Measurements from ENCODE around the gene IGSF9. TPM values are rescaled to one million over a fixed set of nuclear protein-coding genes. Genes with fewer than 3 reads are reported as not detected.

IGSF9 gene
- total RNA-seq, 1 experiment from 2014 or later: 0.44 TPM

GRCh38 chr1:159917533-159918351 is 27.7 kb downstream of the IGSF9 start:
- no TSS peak for BruUV-seq (replicated peaks)
- intact Hi-C loops (cut with micrococcal nuclease): no loop called here
- Mint-ChIP-seq H3K4me3 (ENCODE audit: unreplicated experiment) (no peak overlapping the region), H3K9me3 (ENCODE audit: unreplicated experiment) (no peaks in the 10 kb centered on the region), H3K27me3 (ENCODE audit: insufficient read depth, unreplicated experiment) (no peaks in the 10 kb centered on the region), H3K4me1 (ENCODE audit: insufficient read depth, unreplicated experiment) (peaks cover 67% of the 10 kb centered on the region), H3K27ac (ENCODE audit: low read depth, unreplicated experiment) (peak overlapping the region; percentile 92), H3K36me3 (ENCODE audit: insufficient read depth, unreplicated experiment) (peaks cover 61% of the 10 kb centered on the region)
- CTCF ChIA-PET: interaction anchor here (1.1 to 52.4 kb wide), 5 partner anchors 11 to 129 kb away, joined by 3 to 1675 read pairs (median 5); no protein-coding TSS in a partner anchor
- TF ChIP-seq, protein P1, sequence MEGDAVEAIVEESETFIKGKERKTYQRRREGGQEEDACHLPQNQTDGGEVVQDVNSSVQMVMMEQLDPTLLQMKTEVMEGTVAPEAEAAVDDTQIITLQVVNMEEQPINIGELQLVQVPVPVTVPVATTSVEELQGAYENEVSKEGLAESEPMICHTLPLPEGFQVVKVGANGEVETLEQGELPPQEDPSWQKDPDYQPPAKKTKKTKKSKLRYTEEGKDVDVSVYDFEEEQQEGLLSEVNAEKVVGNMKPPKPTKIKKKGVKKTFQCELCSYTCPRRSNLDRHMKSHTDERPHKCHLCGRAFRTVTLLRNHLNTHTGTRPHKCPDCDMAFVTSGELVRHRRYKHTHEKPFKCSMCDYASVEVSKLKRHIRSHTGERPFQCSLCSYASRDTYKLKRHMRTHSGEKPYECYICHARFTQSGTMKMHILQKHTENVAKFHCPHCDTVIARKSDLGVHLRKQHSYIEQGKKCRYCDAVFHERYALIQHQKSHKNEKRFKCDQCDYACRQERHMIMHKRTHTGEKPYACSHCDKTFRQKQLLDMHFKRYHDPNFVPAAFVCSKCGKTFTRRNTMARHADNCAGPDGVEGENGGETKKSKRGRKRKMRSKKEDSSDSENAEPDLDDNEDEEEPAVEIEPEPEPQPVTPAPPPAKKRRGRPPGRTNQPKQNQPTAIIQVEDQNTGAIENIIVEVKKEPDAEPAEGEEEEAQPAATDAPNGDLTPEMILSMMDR (IDR thresholded peaks at IDR 0.05; ENCODE audit: unreplicated experiment): no peak
- POLR2A ChIA-PET: interaction anchor here (0.6 kb wide), 1 partner anchor 339 kb away, joined by 3 read pairs; no protein-coding TSS in a partner anchor
- DNase-seq (ENCODE audit: unreplicated experiment): peak; percentile 32

- TF ChIP-seq, protein P1 (IDR thresholded peaks at IDR 0.05; ENCODE audit: unreplicated experiment): no peak
- Mint-ChIP-seq H3K36me3 (ENCODE audit: insufficient read depth, unreplicated experiment) (peaks cover 56% of the 10 kb centered on the region), H3K9me3 (ENCODE audit: unreplicated experiment) (no peaks in the 10 kb centered on the region), H3K27me3 (ENCODE audit: insufficient read depth, unreplicated experiment) (no peaks in the 10 kb centered on the region), H3K4me3 (ENCODE audit: unreplicated experiment) (no peak overlapping the region), H3K27ac (ENCODE audit: low read depth, unreplicated experiment) (peak overlapping the region; percentile 39), H3K4me1 (ENCODE audit: insufficient read depth, unreplicated experiment) (peaks cover 63% of the 10 kb centered on the region)
- intact Hi-C loops (cut with micrococcal nuclease): no loop called here
- ChIA-PET CTCF (interaction anchor here (0.6 to 52.4 kb wide), 22 partner anchors 7 to 804 kb away, joined by 3 to 1675 read pairs (median 4); partner anchors contain the start of genes IGSF9 and TAGLN2), POLR2A (interaction anchor here (1.0 to 1.5 kb wide), 2 partner anchors 7 to 9 kb away, joined by 4 to 6 read pairs; partner anchors contain the start of gene TAGLN2)
- DNase-seq (ENCODE audit: unreplicated experiment): peak; percentile 67
- no TSS peak for BruUV-seq (replicated peaks)
These were observed 29.0 kb downstream of the IGSF9 start for GRCh38 chr1:159916242-159917051.

- peaks cover 58% of the 10 kb centered on the region for H3K4me1 Mint-ChIP-seq (ENCODE audit: insufficient read depth, unreplicated experiment)
- POLR2A ChIA-PET: interaction anchor here (1.0 to 1.5 kb wide), 2 partner anchors 8 to 9 kb away, joined by 4 to 6 read pairs; partner anchors contain the start of gene TAGLN2
- BruUV-seq (replicated peaks): no TSS peak
- DNase-seq (ENCODE audit: unreplicated experiment): no peak
- CTCF ChIA-PET: interaction anchor here (0.5 to 52.4 kb wide), 24 partner anchors 8 to 1250 kb away, joined by 3 to 1675 read pairs (median 3); partner anchors contain the start of genes IGSF9, PPOX and TAGLN2
- H3K27ac Mint-ChIP-seq (ENCODE audit: low read depth, unreplicated experiment): peak overlapping the region; percentile 39
- H3K27me3 Mint-ChIP-seq (ENCODE audit: insufficient read depth, unreplicated experiment): no peaks in the 10 kb centered on the region
- H3K36me3 Mint-ChIP-seq (ENCODE audit: insufficient read depth, unreplicated experiment): peaks cover 49% of the 10 kb centered on the region
- TF ChIP-seq, protein P1 (IDR thresholded peaks at IDR 0.05; ENCODE audit: unreplicated experiment): no peak
- no peaks in the 10 kb centered on the region for H3K9me3 Mint-ChIP-seq (ENCODE audit: unreplicated experiment)
- H3K4me3 Mint-ChIP-seq (ENCODE audit: unreplicated experiment): no peak overlapping the region
- intact Hi-C loops (cut with micrococcal nuclease): no loop called here
These were observed 29.7 kb downstream of the IGSF9 start for GRCh38 chr1:159915571-159916241.

All from MCF 10A (cell line).